LoVo (cell line): ENCODE results near the gene SLC35G1.
A peak's percentile ranks its signal among the peaks of the same experiment; 100 is the strongest.

Source experiments
- DNase-seq: peaks from one replicate; pipeline ENCODE4 v3.0.0-alpha.2; 2016; ENCODE audit warnings: low spot score

SLC35G1 gene, protein sequence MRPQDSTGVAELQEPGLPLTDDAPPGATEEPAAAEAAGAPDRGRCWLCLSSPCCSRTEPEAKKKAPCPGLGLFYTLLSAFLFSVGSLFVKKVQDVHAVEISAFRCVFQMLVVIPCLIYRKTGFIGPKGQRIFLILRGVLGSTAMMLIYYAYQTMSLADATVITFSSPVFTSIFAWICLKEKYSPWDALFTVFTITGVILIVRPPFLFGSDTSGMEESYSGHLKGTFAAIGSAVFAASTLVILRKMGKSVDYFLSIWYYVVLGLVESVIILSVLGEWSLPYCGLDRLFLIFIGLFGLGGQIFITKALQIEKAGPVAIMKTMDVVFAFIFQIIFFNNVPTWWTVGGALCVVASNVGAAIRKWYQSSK

GRCh38 chr10:93893646-93894515 lies at the start of gene SLC35G1:
Gene SLC35G1 (plus strand): TSS chr10:93893978. CDS start chr10:93894034, 56 bp downstream.
- peak; percentile 84 for DNase-seq

- DNase-seq, result no peak
These were observed 48.7 kb upstream of the SLC35G1 start for GRCh38 chr10:93844979-93845626.

- DNase-seq, result no peak
These were observed 44.2 kb upstream of the SLC35G1 start for GRCh38 chr10:93849593-93849992.

GRCh38 chr10:93850031-93851015 lies 43.5 kb upstream of the SLC35G1 start:
- DNase-seq, result no peak

DNA sequence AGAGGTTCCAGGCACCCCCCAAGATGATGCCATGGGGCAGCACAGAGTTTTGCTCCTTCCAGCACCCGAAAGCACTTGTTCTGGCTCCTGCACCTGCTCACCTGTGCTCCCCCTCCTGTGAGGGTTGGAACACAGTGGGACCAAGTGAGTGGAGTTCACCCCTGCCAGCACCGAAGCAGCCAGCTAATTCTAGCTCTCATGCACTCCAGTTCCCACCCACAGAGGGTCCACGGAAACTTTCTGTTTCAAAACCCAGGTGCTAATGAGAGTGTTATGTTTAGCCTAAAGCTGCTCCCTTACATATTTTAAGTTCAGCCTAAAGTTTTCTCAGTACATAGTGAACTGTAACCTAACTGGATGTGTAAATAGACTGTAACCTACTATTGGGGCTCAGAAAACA lies 42.6 kb upstream of the SLC35G1 start:
- DNase-seq, result no peak

DNA sequence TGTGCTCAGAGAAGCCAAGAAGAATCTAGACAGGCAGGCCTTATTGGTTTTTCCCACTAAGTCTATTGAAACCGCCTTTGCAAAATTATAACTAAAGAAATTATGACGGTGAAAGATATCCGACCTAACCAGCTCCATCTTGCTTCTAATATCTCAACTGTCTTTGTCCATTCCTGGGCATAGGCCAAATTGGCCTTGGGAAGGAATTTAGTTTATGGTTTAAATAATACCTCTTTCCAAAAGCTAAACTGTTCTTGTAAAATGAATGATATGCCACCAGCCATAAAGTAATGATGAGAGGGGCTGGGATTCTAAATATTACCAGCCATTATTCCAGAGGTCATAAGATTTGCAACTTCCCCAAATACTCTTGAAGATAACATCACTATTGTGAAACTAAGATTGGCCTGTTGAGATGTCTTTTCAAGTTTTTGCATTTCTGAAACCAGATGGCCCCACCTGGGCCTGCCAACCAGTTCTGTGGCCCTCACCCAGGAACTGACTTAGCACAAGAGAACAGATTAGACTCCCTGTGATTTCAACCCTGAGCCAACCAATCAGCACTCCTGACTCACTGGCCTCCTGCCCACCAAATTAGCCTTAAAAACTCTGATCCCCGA lies 41.2 kb upstream of the SLC35G1 start:
- DNase-seq, result no peak

DNA sequence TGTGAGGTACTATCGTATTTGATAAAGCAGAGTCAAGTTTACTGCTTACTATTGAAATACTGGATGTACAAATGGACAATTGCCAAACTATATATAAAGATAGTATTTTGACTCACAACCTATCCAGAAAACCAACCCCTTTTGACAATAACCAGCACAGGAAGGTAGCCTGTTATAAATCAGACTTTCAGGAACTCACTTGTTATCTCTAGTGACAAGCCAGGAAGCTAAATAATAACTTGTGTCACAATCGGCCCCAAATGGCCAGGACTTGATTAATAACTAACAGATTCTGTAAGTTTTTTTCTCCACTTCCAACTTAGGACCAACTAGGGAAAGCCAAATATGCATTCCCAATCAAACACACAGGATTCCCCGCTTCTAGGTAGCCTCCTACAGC lies 38.8 kb upstream of the SLC35G1 start:
- no peak for DNase-seq

DNA sequence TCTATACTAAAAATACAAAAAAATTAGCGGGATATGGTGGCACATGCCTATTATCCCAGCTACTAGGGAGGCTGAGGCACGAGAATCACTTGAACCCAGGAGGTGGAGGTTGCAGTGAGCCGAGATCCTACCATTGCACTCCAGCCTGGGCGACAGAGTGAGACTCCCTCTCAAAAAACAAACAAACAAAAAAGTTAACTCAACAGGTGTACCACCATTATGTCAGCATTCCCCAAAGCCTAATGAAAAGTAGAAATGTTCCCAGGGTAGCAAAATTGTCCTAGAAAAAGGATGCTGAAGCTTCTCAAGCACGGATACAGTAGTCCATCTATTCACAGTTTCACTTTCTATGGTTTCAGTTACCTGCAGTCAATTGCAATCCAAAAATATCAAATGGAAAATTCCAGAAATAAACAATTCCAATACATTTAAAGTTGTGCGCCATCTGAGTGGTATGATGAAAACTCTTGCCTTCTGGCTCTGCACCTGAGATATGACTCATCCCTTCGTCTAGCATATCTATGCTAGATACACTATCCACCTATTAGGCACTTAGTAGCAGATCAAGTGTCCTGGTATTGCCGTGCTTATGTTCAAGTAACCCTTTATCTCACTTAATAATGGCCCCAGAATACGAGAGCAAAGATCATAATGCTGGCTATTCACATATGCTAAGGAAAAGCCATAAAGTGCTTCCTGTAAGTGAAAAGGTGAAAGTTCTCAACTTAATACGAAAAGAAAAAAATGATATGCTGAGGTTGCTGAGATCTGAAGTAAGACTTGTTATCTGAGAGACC lies 37.2 kb upstream of the SLC35G1 start:
- DNase-seq, result no peak

GRCh38 chr10:93859049-93859655 lies 34.6 kb upstream of the SLC35G1 start:
- peak; percentile 32 for DNase-seq

DNA sequence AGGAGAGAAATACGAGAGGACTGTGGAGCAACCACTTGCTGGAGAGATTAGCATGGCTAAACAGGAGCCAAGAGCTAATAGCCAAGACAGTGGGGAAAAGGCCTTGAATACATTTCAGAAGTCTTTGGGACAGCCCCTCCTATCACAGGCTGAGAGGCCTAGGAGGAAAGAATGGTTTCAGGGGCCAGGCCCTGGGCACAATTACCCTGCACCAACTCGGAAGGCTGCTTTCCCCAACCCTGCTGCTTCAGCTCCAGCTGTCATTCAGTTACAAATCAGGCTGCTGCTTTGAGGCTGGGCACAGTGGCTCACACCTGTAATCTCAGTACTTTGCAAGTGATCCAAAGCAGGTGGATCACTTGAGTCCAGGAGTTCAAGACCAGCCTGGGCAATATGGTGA lies 32.0 kb upstream of the SLC35G1 start:
- DNase-seq, result no peak

DNA sequence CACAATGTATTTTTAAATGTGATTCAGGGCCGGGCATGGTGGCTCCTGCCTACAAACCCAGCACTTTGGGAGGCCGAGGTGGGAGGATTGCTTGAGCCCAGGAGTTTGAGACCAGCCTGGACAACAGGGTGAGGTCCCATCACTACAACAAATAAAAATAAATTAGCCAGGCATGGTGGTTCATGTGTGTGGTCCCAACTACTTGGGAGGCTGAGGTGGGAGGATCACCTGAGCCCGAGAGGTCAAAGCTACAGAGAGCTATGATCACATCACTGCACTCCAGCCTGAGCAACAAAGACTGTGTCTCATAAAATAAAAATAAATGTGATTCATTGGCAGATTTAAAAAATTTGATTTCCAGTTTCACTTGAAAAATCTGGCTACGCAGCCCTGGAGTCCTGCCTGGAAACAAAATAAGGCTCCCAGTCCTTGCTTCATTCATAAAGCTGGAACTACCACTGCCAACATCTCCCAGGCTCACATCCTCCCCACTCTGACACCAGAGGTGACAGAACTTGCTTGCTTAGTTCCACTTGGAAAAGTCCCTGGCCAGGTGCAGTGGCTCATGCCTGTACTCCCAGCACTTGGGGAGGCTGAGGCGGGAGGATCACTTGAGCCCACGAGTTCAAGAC lies 27.9 kb upstream of the SLC35G1 start:
- DNase-seq, result no peak

DNA sequence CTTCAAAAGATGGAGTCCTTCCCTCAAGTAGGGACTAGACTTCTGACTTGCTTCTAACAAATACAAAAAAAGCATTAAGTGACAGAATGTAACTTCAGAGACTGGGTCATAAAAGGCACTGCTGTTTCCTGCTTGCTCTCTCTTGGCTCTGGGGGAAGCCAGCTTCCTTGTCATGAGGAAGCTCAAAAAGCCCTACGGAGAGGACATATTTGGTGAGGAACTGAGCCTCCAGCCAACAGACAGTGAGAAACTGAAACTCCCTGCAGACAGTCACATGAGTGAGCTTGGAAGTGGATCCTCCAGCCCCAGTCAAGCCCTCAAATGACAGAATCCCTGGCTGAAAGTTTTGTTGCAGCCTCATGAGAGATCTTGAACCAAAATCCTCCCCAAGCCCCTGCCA lies 26.3 kb upstream of the SLC35G1 start:
- DNase-seq, result no peak

DNA sequence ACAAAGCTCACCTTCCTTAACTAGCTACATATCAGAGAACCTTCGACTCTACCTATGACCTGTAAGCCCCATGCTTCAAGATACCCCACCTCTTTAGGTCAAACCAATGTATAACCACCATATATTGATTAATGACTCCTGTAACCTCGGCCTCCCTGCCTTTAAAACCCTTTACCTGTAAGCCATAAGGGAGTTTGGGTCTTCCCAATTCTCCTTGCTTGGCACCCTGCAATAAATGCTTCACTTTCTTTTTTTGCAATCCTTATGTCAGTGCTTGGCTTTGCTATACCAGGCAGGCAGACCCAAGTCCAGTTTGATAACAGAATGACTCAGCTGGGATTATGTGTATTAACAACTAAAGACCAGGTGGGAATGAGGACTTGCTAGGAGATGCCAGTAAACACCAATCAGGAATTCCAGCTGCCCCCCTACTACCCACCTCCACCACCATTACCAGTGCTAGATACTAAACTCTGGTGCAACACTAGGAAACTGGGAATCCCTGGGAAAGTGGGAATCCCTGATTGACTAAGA lies 22.0 kb upstream of the SLC35G1 start:
- DNase-seq, result no peak

DNA sequence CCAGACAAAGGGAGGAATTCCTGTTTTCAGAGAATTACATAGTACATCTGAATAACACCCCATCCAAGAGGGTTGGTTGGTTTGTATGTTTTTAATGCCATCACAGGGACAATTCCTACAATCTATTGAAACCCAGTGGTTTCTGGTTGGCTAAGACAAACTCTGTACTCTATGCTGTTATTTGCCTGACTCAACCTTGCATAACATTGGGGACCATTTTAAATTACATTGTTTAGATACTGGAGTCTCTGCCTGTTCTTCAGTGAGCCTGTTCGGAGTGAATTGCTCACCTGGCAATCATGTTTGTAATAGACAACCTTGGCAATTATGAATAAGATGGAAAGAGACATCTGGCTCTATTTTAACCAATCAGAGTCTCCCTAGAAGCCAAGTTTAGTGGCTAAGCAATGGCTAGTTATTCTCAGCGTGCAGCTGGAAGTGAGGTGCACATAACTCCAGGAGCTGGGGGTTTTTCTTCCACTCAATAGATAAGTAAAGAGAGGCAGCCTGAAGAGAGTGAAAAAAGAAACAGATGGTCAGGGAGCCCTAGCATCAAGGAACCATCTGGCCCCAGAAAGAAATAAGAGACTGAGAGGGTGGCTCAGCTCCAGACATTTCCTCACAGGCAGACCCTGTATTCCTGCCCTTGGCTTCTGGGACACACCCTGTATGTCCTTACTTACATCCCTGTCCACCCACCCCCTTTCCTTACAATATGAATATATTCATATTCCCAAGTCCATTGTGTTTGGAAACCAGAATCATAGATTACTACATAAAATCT lies 21.2 kb upstream of the SLC35G1 start:
- DNase-seq, result no peak

DNA sequence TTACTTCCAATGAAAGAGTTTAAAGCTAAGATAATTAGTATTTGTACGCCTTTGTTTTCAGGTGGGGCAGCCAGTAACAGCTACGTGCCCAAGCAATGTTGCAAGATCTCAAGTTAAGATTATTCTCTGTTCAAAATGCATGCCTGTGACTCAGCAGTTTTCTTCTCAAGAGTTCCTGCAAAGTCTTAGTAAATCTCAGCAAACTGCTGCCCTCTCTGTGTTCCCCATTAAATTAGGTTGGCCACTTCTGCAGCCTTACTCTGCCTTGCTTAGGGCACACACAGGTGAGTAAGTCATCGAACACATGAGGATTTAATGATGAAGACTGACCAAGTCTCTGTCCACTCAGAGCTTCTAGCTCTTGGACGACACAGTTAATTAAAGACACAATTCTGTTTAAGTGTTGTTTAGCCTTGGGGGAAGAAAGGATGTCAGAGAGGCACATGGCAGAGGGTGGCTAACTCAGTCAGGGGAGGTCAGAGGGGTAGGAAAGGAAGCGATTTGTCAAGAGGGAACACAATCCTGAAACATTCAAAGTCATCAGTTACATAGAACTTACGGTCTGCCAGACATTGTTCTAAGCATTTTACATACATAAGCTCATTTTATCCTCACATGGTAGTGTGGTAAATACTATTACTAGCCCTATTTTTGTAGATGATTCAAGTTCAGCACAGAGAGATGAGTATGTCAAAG lies 20.2 kb upstream of the SLC35G1 start:
- no peak for DNase-seq

DNA sequence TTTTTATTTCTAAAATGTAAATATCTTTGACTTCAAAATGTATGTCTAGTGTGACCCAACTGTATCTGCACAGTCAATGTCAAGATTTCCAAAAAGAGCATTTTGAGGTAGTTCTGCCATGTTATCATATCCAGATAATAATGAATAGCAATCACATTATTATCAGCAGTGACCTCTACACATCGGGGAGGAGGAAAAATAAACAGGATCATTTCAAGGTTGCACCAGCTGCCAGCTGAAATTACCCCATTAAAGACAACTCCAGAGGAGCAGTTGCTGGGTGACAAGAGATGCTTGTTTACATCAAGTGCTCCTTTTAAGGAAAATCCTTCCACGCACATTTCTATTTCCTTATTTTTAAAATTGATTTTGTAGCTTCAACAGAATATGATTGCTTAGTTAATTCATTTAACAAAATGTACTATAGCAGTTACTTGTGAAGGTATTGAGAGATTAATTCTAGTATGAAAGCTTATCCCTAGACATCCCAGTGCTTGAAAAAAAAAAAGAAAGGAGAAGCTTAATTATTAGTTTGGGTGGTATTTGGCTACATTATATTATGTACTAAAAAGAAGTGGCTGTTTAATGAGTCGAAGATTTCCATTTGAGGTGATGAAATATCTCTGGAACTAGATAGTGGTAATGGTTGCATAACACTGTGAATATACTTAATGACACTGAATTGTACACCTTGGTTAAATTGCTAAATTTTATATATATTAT lies 19.3 kb upstream of the SLC35G1 start:
- no peak for DNase-seq

DNA sequence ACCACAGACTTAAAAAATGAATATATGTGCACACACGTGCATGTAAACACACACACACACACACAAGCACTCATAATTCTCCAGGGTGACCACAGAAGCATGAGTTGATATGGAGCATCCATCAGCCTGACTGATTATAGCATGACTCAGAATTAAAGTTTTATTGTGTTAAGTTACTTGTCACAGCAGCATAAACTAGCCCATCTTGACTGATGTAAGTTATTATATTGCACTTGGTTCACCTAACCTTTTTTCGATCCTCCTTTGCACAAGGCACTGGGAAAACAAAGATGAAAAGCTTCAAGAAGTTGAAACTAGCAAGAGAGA lies 18.8 kb upstream of the SLC35G1 start:
- DNase-seq, result no peak
